IMR-90 (cell line): ENCODE measurements around the gene C15orf40.

ENCODE experiments used
- CHD1 ChIP-seq: IDR thresholded peaks from 2 replicates; pipeline ENCODE4 v1.6.1; 2012; ENCODE audit warnings: low read depth, low read length, improper control_type of control experiment
- FOS ChIP-seq: fragments of 150-350 bp; IDR thresholded peaks from 2 replicates; pipeline ENCODE4 v1.6.1; 2016; ENCODE audit warnings: low read depth, low read length
- MAFK ChIP-seq: IDR thresholded peaks from 2 replicates; pipeline ENCODE4 v1.6.1; 2012; ENCODE audit warnings: low read depth, low read length, improper control_type of control experiment
- MAZ ChIP-seq: IDR thresholded peaks from 2 replicates; pipeline ENCODE4 v1.6.1; 2012; ENCODE audit warnings: low read depth, mild to moderate bottlenecking, low read length, improper control_type of control experiment, moderate library complexity, borderline replicate concordance
- MXI1 ChIP-seq: IDR thresholded peaks from 2 replicates; pipeline ENCODE4 v1.6.1; 2012; ENCODE audit warnings: low read depth, mild to moderate bottlenecking, low read length, moderate library complexity, borderline replicate concordance
- NFE2L2 ChIP-seq: fragments of 150-350 bp; IDR thresholded peaks from 2 replicates; pipeline ENCODE4 v1.6.1; 2016; ENCODE audit warnings: low read depth, mild to moderate bottlenecking, low read length
- POLR2A ChIP-seq: IDR thresholded peaks from 2 replicates; pipeline ENCODE4 v1.6.1; 2012; ENCODE audit warnings: mild to moderate bottlenecking, low read depth, low read length
- RCOR1 ChIP-seq: IDR thresholded peaks from 2 replicates; pipeline ENCODE4 v1.6.1; 2012; ENCODE audit warnings: mild to moderate bottlenecking, low read length, improper control_type of control experiment; ENCODE audit not compliant: insufficient replicate concordance
- RFX5 ChIP-seq: IDR thresholded peaks from 2 replicates; pipeline ENCODE4 v1.8.0; 2012; ENCODE audit warnings: low read depth, mild to moderate bottlenecking, low read length, moderate library complexity
- SMC3 ChIP-seq: fragments of 150-350 bp; IDR thresholded peaks from 2 replicates; pipeline ENCODE4 v1.6.1; 2016; ENCODE audit warnings: low read depth, mild to moderate bottlenecking, antibody characterized with exemption, low read length, moderate library complexity
- TF ChIP-seq, protein P1 (sequence below): conservative IDR thresholded peaks from 2 replicates; pipeline ENCODE4 v1.5.1; 2012; ENCODE audit warnings: mild to moderate bottlenecking, low read depth, low read length, improper control_type of control experiment
- TF ChIP-seq, protein P2 (sequence below): fragments of 150-350 bp; IDR thresholded peaks from 2 replicates; pipeline ENCODE4 v1.6.1; 2017; ENCODE audit warnings: mild to moderate bottlenecking, antibody characterized with exemption, low read length, low read depth

DNA sequence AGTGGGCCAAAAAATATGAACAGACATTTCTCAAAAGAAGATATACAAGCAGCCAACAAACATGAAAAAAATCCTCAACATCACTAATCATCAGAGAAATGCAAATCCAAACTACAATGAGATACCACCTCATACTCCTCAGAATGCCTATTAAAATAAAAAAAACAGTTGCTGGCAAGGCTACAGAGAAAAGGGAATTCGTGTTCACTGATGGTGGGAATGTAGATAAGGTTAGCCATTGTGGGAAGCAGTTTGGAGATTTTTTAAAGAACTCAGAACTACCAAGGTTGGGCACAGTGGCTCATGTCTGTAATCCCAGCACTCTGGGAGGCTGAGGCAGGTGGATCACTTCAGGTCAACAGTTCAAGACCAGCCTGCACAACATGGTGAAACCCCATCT, 27.8 kb upstream of the C15orf40 start:
- TF ChIP-seq, protein P1, sequence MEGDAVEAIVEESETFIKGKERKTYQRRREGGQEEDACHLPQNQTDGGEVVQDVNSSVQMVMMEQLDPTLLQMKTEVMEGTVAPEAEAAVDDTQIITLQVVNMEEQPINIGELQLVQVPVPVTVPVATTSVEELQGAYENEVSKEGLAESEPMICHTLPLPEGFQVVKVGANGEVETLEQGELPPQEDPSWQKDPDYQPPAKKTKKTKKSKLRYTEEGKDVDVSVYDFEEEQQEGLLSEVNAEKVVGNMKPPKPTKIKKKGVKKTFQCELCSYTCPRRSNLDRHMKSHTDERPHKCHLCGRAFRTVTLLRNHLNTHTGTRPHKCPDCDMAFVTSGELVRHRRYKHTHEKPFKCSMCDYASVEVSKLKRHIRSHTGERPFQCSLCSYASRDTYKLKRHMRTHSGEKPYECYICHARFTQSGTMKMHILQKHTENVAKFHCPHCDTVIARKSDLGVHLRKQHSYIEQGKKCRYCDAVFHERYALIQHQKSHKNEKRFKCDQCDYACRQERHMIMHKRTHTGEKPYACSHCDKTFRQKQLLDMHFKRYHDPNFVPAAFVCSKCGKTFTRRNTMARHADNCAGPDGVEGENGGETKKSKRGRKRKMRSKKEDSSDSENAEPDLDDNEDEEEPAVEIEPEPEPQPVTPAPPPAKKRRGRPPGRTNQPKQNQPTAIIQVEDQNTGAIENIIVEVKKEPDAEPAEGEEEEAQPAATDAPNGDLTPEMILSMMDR, result no peak
- TF ChIP-seq RCOR1 (no peak), CHD1 (no peak), MAFK (no peak), SMC3 (no peak), FOS (no peak), MXI1 (no peak), POLR2A (no peak), RFX5 (no peak), NFE2L2 (no peak), MAZ (no peak)
- TF ChIP-seq, protein P2, sequence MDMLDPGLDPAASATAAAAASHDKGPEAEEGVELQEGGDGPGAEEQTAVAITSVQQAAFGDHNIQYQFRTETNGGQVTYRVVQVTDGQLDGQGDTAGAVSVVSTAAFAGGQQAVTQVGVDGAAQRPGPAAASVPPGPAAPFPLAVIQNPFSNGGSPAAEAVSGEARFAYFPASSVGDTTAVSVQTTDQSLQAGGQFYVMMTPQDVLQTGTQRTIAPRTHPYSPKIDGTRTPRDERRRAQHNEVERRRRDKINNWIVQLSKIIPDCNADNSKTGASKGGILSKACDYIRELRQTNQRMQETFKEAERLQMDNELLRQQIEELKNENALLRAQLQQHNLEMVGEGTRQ, result no peak
